Activated naive CD4-positive, alpha-beta T cell treated with anti-CD3 and anti-CD28 coated beads, Interleukin-2, amount 10 ng/mL, durations not matched to agents 7 days and 5 days (primary cell): ENCODE measurements around the gene MST1.

Experiments
- CTCF ChIA-PET: fragments of 350-600 bp; sonication (Branson Sonifier 250); formaldehyde crosslinking; loops from one replicate; lab custom pipeline; 2021; ENCODE audit warnings: antibody characterized with exemption; lab: Charles Lee
- DNase-seq: peaks from one replicate; pipeline ENCODE4 v3.0.0-alpha.2; 2020
- H3K27ac Mint-ChIP-seq: one replicate; pipeline ENCODE4 v1.8.0; 2021; ENCODE audit warnings: mild to moderate bottlenecking, moderate library complexity, mixed read lengths
- H3K27me3 Mint-ChIP-seq: one replicate; pipeline ENCODE4 v1.8.0; 2021; ENCODE audit warnings: mild to moderate bottlenecking, mixed read lengths
- H3K36me3 Mint-ChIP-seq: one replicate; pipeline ENCODE4 v1.8.0; 2021; ENCODE audit warnings: mixed read lengths
- H3K4me1 Mint-ChIP-seq: one replicate; pipeline ENCODE4 v1.8.0; 2021; ENCODE audit warnings: mixed read lengths
- H3K4me3 Mint-ChIP-seq: one replicate; pipeline ENCODE4 v1.8.0; 2021; ENCODE audit warnings: mild to moderate bottlenecking, moderate library complexity, mixed read lengths
- H3K9me3 Mint-ChIP-seq: one replicate; pipeline ENCODE4 v1.8.0; 2021; ENCODE audit warnings: mixed read lengths

MST1 gene

DNA sequence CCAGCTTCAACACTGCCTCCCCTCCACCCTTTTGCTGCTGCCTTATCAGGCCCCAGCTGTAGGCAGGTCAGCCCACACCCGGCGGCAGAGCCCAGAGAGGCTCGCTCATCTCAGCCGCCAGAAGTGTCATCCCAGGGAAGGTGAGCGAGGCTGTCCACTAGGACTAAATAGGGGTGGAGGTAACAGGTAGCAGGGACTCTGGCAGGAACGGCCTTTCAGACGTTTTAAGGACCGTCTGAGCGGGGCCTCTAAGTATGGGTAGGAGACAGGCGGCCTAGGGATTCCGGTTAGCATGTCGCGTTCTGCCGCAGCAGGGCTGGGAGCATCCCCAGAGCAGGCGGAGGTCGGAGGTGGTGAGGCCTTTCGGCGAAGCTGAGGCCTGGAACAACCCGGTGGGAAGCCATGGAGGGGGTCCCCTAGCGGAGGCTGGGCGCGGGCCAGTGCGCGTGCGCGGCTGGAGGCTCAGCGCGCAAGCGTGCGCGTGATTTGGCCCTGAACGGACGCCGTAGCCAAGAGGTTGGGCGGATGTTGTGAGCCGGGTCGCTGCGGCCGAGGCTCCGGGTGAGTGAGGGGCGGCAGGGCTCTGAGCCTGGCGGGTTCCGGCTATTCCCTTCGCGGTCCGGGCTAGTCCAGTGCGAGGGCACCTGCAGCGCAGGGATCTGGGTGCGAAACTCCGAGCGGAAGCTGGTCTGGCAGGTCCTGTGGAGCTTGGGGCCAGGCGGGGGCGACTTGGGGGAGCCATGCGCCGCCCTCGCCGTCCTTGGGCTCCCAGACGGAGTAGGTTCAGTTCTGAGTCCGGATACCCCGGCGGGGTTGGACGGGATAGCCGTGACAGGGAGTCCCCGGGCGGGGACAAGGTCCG is at the start of gene MST1, which contains the start of gene RNF123:
Gene MST1, minus strand, starts transcription at position 429 of the 862 bp plus-strand sequence. CDS start 783 bp downstream, outside the sequence.
Gene RNF123, plus strand, starts transcription at position 512 of the 862 bp plus-strand sequence. CDS start 1,609 bp downstream, outside the sequence.
- Mint-ChIP-seq H3K4me1 (peaks cover 46% of the 10 kb centered on the region), H3K9me3 (no peaks in the 10 kb centered on the region), H3K4me3 (peak within 1 kb of the TSS; percentile 97), H3K27ac (peak within 1 kb of the TSS; percentile 89), H3K36me3 (peaks cover 5% of the 10 kb centered on the region), H3K27me3 (peaks cover 45% of the 10 kb centered on the region)
- CTCF ChIA-PET = no interaction called here
- DNase-seq = peak; percentile 94

DNA sequence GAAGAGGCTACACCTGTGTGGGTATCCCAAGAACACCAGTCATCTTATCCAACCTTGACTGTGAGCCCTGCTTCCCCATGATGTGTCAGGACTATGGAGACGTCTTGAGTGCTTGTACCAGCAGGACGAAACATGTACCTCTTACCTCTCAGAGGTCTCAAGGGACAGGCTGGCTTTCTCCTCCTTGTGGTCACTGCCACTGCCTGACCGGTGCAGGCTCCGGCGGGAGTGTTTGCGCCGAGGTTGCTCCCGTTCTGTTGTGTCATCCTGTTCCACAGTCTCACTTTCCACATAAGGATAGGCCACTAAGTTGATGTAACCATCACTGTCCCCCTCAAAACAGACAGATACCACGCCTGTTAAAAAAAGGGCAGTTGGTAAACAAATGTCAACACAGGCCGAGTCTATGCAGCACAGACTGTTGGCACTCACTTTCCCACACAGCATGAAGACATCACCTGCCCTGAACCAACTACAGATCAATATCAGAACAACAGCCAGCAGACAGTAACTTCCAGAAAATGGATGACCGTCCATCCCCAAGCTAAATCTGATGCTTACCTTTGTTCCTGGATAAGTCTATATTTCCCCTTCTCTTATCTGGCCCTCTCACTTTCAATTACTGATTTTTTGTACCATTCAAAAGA is 48.9 kb upstream of the MST1 start:
- CTCF ChIA-PET = no interaction called here

DNA sequence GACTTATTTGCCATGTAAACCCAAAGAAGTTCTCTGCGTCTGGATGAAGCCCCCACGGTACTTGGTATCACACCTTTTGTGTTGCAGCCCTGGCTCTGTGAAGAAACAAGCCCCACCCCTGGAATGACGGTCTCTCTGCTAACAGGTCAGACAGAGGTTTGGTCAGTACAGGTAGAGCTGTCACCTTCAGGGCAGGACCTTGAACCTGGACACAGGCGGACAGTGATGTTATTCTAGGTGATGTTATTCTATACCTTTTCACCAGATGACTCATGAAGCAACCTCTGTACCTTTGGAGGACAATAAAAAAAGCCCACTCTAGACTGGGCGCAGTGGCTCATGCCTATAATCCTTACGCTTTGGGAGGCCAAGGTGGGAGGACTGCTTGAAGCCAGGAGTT is 45.5 kb upstream of the MST1 start:
- H3K27me3 Mint-ChIP-seq = no peaks in the 10 kb centered on the region
- H3K4me1 Mint-ChIP-seq = peaks cover 4% of the 10 kb centered on the region
- CTCF ChIA-PET = interaction anchor here (1.3 kb wide), 1 partner anchor 104 kb away, joined by 3 read pairs; no protein-coding TSS in a partner anchor
- no peak for DNase-seq
- H3K9me3 Mint-ChIP-seq = no peaks in the 10 kb centered on the region
- H3K36me3 Mint-ChIP-seq = peaks cover 45% of the 10 kb centered on the region
- H3K27ac Mint-ChIP-seq = no peak overlapping the region
- no peak overlapping the region for H3K4me3 Mint-ChIP-seq

More for the DNA sequence above, 48.9 kb upstream of the MST1 start:
- H3K4me3 Mint-ChIP-seq = no peak overlapping the region
- H3K27ac Mint-ChIP-seq = no peak overlapping the region
- peaks cover 33% of the 10 kb centered on the region for H3K36me3 Mint-ChIP-seq
- H3K4me1 Mint-ChIP-seq = peaks cover 6% of the 10 kb centered on the region
- no peaks in the 10 kb centered on the region for H3K9me3 Mint-ChIP-seq
- no peak for DNase-seq
- no peaks in the 10 kb centered on the region for H3K27me3 Mint-ChIP-seq

DNA sequence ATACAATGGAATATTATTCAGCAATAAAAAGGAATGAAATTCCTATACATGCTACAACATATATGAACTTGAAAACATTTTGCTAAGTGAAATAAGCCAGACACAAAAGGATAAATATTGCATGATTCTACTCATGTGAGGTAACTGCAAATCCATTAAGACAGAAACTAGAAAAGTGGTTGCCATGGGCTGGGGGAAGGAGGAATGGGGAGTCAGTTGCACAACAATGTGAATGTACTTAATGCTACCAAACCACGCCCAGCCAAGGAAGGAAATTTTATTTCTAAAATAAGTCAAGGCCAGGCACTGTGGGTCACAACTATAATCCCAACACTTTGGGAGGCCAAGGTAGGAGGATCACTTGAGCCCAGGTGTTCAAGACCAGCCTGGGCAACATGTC is 44.3 kb upstream of the MST1 start:
- CTCF ChIA-PET = no interaction called here
- Mint-ChIP-seq H3K9me3 (no peaks in the 10 kb centered on the region), H3K27me3 (no peaks in the 10 kb centered on the region), H3K36me3 (peaks cover 41% of the 10 kb centered on the region), H3K4me1 (peaks cover 1% of the 10 kb centered on the region), H3K4me3 (no peak overlapping the region), H3K27ac (no peak overlapping the region)
- no peak for DNase-seq

DNA sequence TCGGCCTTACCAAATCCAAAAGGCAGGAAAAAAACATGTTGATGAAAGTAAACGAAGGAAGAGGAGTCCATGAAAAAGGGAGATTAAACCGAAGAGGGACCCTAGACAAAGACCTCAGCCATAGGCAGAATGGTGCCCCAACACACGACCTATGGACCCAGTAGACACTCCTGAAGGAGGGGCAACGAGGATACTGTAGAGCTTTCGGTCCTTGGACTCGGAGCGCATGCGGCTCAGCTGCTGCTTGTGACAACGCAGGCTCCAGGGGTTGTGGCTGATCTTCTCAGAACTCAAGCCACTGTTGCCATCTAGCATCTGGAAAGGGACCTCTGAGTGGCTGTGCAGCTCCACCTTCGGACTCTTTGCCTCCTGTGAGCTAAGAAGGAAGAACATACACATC is 43.3 kb upstream of the MST1 start:
- Mint-ChIP-seq H3K4me1 (no peaks in the 10 kb centered on the region), H3K27me3 (no peaks in the 10 kb centered on the region), H3K9me3 (no peaks in the 10 kb centered on the region), H3K4me3 (no peak overlapping the region), H3K27ac (no peak overlapping the region), H3K36me3 (peaks cover 35% of the 10 kb centered on the region)
- DNase-seq = no peak
- CTCF ChIA-PET = no interaction called here

DNA sequence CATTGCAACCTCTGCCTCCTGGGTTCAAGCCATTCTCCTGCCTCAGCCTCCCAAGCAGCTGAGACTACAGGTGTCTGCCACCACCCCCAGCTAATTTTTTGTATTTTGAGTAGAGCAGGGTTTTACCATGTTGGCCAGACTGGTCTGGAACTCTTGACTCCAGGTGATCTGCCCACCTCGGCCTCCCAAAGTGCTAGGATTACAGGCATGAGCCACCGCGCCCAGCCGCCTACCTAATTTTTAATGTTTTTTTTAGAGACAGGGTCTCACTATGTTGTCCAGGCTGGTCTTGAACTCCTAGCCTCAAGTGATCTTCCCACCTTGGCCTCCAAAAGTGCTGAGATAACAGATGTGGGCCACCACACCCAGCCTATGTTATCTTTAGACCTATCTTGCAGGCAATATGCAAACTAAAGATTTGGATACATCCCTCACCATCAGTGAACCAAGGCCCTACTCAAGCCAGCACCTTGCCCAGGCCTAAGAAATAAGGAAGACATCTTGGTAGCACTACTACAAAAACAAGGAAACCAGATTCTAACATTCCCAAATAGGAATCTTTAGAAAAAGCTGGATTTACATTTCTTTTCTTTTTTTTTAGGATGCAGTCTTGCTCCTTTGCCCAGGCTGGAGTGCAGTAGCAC is 40.8 kb upstream of the MST1 start:
- no peak for DNase-seq
- Mint-ChIP-seq H3K4me3 (no peak overlapping the region), H3K36me3 (peaks cover 32% of the 10 kb centered on the region), H3K4me1 (peaks cover under 1% of the 10 kb centered on the region), H3K9me3 (no peaks in the 10 kb centered on the region), H3K27me3 (no peaks in the 10 kb centered on the region), H3K27ac (no peak overlapping the region)
- CTCF ChIA-PET = interaction anchor here (1.1 kb wide), 1 partner anchor 9 kb away, joined by 3 read pairs; no protein-coding TSS in a partner anchor

DNA sequence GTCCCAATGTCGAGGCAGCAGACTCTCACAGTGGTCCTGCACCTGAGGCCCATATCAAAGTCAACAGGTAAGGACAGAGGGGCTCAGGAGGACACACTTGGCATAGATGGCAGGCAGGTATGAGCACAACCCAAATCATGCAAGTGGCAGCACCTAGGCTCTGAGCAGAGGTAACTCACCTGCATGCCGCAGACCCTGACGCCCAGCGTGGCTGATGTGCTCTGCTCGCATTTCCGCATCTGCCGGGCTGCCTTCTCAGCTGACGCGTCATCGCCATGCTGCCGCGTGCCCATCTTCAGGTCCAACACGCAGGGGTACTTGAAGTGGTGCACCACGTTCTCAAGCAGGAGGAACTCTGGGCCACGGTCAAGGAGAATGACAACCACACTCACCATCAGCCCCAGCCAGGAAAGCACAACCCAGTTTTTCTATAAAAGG is 38.7 kb upstream of the MST1 start:
- peaks cover 27% of the 10 kb centered on the region for H3K36me3 Mint-ChIP-seq
- H3K27ac Mint-ChIP-seq = no peak overlapping the region
- peaks cover 3% of the 10 kb centered on the region for H3K27me3 Mint-ChIP-seq
- CTCF ChIA-PET = no interaction called here
- no peaks in the 10 kb centered on the region for H3K9me3 Mint-ChIP-seq
- no peak for DNase-seq
- no peak overlapping the region for H3K4me3 Mint-ChIP-seq
- peaks cover 14% of the 10 kb centered on the region for H3K4me1 Mint-ChIP-seq

DNA sequence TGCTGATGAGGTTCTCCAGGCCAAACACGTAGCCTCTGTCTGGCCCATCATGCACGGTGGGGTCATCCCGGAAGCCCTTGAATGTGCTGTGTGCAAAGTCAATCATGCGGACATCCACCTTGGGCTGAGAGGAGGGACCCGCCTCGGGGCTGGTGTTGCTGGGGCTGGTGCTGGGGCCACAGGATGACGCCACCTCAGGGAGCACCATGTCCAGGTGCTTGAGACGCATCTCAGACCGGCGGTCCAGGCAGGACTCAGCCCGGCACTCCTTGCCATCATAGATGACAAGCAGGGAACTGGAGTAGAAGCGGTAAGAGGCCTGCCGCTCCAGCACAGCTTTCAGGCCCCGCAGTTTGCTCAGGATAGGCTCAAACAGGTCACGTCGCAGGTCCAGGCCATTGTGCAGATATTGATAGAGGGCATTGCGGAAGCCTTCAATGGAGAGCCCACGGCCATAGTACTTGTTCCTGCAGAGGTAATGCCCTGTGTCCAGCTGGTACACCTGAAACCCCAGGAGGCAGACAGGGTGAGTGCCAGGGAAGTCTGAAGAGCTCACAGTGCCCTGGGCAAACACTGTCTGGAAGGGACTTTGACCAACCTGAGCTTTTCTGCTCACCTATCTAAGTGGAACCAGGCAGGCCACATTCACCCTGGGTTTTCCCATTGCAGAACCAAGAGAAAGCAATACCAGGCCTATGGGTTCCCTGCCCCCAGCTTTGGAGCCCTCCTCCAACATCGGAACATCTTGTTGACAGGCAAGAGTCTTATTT is 38.1 kb upstream of the MST1 start:
- CTCF ChIA-PET = no interaction called here

DNA sequence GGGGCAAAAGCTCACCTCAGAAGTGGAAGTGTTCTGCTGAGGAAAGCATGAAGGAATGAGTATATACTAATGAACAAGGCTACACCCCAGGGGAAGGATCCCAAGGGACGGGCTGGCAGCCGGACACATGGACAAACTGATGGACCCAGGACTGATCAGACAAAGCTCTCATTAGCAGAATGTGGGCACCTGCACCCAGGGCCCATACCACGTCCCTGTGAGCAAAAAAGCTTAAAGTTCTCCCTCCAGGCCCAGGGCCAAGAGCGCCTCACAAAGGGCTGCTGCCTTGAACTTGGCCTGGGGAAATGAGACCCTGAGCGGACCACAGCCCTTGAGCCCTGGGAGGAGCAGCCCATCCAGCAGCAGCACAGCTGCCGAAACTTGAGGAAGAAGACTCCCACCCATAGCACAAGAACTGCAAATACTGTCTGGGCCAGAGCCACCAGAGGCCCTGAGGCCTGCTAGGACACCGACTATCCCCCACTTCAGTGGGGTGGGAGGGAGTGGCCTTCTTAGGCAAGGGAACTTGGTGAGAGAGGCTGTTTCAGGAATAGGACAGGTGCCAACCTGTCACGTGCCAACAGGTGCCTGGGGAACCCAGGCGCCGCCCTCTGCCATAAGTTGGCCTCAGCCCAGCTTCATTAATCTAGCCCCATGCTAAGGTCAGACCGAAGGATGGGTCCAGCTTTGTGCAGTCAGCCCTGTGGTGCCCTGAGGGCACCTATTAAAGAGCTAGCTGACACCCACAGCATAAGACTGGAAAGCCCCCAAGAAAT is 36.8 kb upstream of the MST1 start:
- Mint-ChIP-seq H3K4me1 (peaks cover 23% of the 10 kb centered on the region), H3K4me3 (no peak overlapping the region), H3K27me3 (peaks cover 3% of the 10 kb centered on the region), H3K27ac (peak overlapping the region; percentile 19), H3K9me3 (no peaks in the 10 kb centered on the region), H3K36me3 (peaks cover 26% of the 10 kb centered on the region)
- no peak for DNase-seq
- CTCF ChIA-PET = interaction anchor here (0.9 kb wide), 1 partner anchor 23 kb away, joined by 3 read pairs; no protein-coding TSS in a partner anchor

More for the DNA sequence above, 38.1 kb upstream of the MST1 start:
- DNase-seq = no peak
- H3K27me3 Mint-ChIP-seq = peaks cover 3% of the 10 kb centered on the region
- H3K4me1 Mint-ChIP-seq = peaks cover 20% of the 10 kb centered on the region
- peaks cover 25% of the 10 kb centered on the region for H3K36me3 Mint-ChIP-seq
- H3K9me3 Mint-ChIP-seq = no peaks in the 10 kb centered on the region
- no peak overlapping the region for H3K4me3 Mint-ChIP-seq
- no peak overlapping the region for H3K27ac Mint-ChIP-seq

DNA sequence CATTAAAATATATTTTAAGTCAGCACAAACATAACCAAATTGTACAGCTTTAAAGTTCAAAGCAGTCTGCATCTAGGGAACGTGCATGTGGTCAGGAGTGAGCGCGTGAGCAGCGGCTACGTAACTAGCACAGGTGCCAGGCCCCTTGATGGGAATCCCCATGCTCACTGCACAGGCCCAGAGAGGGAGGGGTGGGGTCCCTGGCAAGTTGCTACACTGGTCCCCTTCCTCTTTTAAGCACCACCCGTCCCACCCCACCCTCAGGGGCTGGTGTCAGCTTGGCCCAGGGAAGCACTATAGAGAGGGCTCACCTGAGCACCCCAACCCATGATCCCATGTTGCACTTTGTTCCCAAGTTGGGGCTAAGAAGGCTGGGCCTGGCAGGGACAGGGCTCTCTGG is 35.3 kb upstream of the MST1 start:
- Mint-ChIP-seq H3K4me1 (peaks cover 37% of the 10 kb centered on the region), H3K36me3 (peaks cover 30% of the 10 kb centered on the region), H3K9me3 (no peaks in the 10 kb centered on the region), H3K27me3 (peaks cover 3% of the 10 kb centered on the region), H3K27ac (peak overlapping the region; percentile 98), H3K4me3 (peak overlapping the region; percentile 93)
- peak; percentile 59 for DNase-seq
- CTCF ChIA-PET = interaction anchor here (0.7 to 1.2 kb wide), 2 partner anchors 23 to 536 kb away, joined by 3 read pairs; no protein-coding TSS in a partner anchor

DNA sequence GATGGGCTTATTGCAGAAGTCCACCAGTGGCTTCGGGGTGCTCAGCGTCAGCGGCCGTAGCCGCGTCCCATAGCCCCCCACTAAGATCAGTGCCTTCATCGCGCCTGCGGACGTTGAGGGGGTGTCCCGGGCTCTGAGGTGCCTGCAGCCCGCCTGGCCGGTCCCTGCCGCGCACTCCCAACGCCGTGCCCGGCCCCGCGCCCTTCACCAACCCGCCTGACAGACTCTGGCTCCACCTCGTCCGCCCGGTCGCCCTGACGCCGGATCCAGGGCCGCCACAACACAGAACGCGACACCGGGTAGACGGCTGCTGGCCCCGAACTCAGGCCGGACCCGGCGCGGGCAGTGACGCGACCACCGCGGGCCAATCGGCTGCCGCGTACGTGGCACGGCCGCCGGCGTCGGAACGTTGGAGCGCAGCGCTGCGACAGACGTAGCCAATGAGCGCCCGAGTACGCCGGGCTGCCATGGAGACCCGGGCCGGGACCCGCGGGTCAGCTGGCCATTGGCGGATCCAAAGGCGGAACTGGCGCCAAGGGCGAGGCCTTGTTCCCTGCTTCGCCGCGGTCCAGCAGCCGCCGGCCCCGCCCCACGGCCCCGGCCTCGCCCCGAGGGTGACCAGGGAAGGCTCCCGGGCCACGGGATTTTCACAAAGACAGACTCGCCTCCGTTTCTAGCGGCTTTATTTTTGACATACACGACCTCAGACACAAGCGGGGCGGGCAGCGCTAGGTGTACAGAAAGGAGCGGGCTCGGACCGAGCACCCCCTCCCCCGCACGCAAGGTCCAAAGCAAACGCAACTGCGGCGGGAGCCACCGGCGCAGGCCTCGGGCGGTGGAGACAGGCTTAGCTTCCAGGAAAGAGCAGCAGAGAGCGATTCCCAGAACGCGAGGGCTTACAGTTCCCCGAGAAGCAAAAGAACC is 34.6 kb upstream of the MST1 start, which contains the start of gene GMPPB:
Gene GMPPB, minus strand, starts transcription at position 324 of the 924 bp plus-strand sequence. Its CDS starts 225 bp downstream, at position 99.
- Mint-ChIP-seq H3K9me3 (no peaks in the 10 kb centered on the region), H3K27ac (peak within 1 kb of the TSS; percentile 98), H3K4me3 (peak within 1 kb of the TSS; percentile 93), H3K4me1 (peaks cover 44% of the 10 kb centered on the region), H3K36me3 (peaks cover 30% of the 10 kb centered on the region), H3K27me3 (peaks cover 7% of the 10 kb centered on the region)
- DNase-seq = peak; percentile 96
- CTCF ChIA-PET = interaction anchor here (0.6 to 1.2 kb wide), 4 partner anchors 20 to 536 kb away, joined by 3 to 4 read pairs (median 3); no protein-coding TSS in a partner anchor

DNA sequence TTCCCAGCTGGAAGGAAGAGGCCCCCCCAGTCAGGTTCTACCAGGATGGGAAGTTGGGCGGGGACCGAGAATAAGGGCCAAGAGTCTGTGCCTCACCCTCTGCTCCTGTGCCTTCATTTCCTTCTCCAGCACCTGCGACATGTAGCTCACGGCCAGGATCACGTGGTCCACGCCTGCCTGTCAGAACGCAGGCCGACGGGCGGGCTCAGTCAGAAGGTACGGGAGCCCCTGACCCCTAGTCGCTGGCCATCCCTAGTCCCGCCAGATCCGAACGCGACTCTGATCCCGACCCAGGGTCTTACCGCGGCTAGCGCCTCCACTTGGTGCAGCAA is 34.0 kb upstream of the MST1 start:
- Mint-ChIP-seq H3K9me3 (no peaks in the 10 kb centered on the region), H3K27ac (peak overlapping the region; percentile 98), H3K4me1 (peaks cover 50% of the 10 kb centered on the region), H3K27me3 (peaks cover 11% of the 10 kb centered on the region), H3K4me3 (peak overlapping the region; percentile 93), H3K36me3 (peaks cover 30% of the 10 kb centered on the region)
- CTCF ChIA-PET = interaction anchor here (0.6 to 1.2 kb wide), 2 partner anchors 20 to 95 kb away, joined by 3 to 4 read pairs; no protein-coding TSS in a partner anchor
- DNase-seq = peak; percentile 83
